HS-27A (cell line): ENCODE results near the gene SHROOM4.

Experiments
- DNase-seq: peaks from one replicate; pipeline ENCODE4 v3.0.0-alpha.2; 2012; ENCODE audit warnings: low read depth, missing footprints

Gene SHROOM4

GRCh38 chrX:50705042-50705441 lies 109.0 kb downstream of the SHROOM4 start:
- DNase-seq: no peak

GRCh38 chrX:50704360-50704759 lies 109.6 kb downstream of the SHROOM4 start:
- no peak for DNase-seq

GRCh38 chrX:50700921-50701320 lies 113.1 kb downstream of the SHROOM4 start:
- DNase-seq: no peak

GRCh38 chrX:50698944-50699343 lies 115.0 kb downstream of the SHROOM4 start:
- no peak for DNase-seq

- DNase-seq: no peak
Observed at GRCh38 chrX:50697691-50698090, 116.3 kb downstream of the SHROOM4 start.

GRCh38 chrX:50691820-50692219 lies 122.2 kb downstream of the SHROOM4 start:
- no peak for DNase-seq

- DNase-seq: no peak
Observed at GRCh38 chrX:50684871-50685270, 129.1 kb downstream of the SHROOM4 start.

GRCh38 chrX:50680990-50681389 lies 133.0 kb downstream of the SHROOM4 start:
- DNase-seq: no peak

GRCh38 chrX:50677789-50678188 lies 136.2 kb downstream of the SHROOM4 start:
- no peak for DNase-seq

GRCh38 chrX:50671661-50672060 lies 142.3 kb downstream of the SHROOM4 start:
- no peak for DNase-seq

- no peak for DNase-seq
Observed at GRCh38 chrX:50668860-50669259, 145.1 kb downstream of the SHROOM4 start.

- no peak for DNase-seq
Observed at GRCh38 chrX:50648156-50648555, 165.8 kb downstream of the SHROOM4 start.

- no peak for DNase-seq
Observed at GRCh38 chrX:50644496-50644895, 169.5 kb downstream of the SHROOM4 start.

- no peak for DNase-seq
Observed at GRCh38 chrX:50643525-50644137, 170.4 kb downstream of the SHROOM4 start.

- no peak for DNase-seq
Observed at GRCh38 chrX:50638123-50638522, 175.9 kb downstream of the SHROOM4 start.

- DNase-seq: no peak
Observed at GRCh38 chrX:50635817-50636365, 178.1 kb downstream of the SHROOM4 start.

- no peak for DNase-seq
Observed at GRCh38 chrX:50635162-50635561, 178.8 kb downstream of the SHROOM4 start.

GRCh38 chrX:50629774-50630173 lies 184.2 kb downstream of the SHROOM4 start:
- DNase-seq: no peak

GRCh38 chrX:50627696-50628095 lies 186.3 kb downstream of the SHROOM4 start:
- DNase-seq: no peak

- no peak for DNase-seq
Observed at GRCh38 chrX:50626432-50626831, 187.6 kb downstream of the SHROOM4 start.

- no peak for DNase-seq
Observed at GRCh38 chrX:50622751-50623150, 191.2 kb downstream of the SHROOM4 start.

GRCh38 chrX:50618788-50619558 lies 195.0 kb downstream of the SHROOM4 start:
- no peak for DNase-seq

- DNase-seq: no peak
Observed at GRCh38 chrX:50617183-50617582, 196.8 kb downstream of the SHROOM4 start.
